Mesodermal cell (in vitro differentiated cells): ENCODE data around the gene MTTP.

Experiments
- H3K27ac ChIP-seq: 2 replicates; pipeline ENCODE4 v1.7.0; 2013; ENCODE audit warnings: mild to moderate bottlenecking, low read depth, low read length, moderate library complexity; ENCODE audit not compliant: severe bottlenecking
- H3K36me3 ChIP-seq: 2 replicates; pipeline ENCODE4 v1.7.1; 2013; ENCODE audit warnings: mild to moderate bottlenecking, low read length, moderate library complexity; ENCODE audit not compliant: control insufficient read depth, insufficient read depth
- H3K4me1 ChIP-seq: one replicate; pipeline ENCODE4 v1.7.1; 2013; ENCODE audit warnings: mild to moderate bottlenecking, low read length; ENCODE audit not compliant: insufficient read depth, control insufficient read depth, poor library complexity, severe bottlenecking
- H3K4me3 ChIP-seq: 2 replicates; pipeline ENCODE4 v1.7.0; 2013; ENCODE audit warnings: low read length, control low read depth, mild to moderate bottlenecking; ENCODE audit not compliant: insufficient read depth, poor library complexity, severe bottlenecking; ENCODE audit errors: extremely low read depth
- H3K9me3 ChIP-seq: 2 replicates; pipeline ENCODE4 v1.7.1; 2013; ENCODE audit warnings: mild to moderate bottlenecking, low read length, moderate library complexity; ENCODE audit not compliant: control insufficient read depth
- WGBS, 2 experiments: methylation state at CpG; one replicate each; pipeline ENCODE4 v1.1.5; 2013; ENCODE audit warnings: missing lambda C conversion rate in 2 of 2; ENCODE audit not compliant: insufficient coverage in 2 of 2; 5-methylcytosine and 5-hydroxymethylcytosine counted together

The MTTP gene

GRCh38 chr4:99593781-99594641 is 19.4 kb downstream of the MTTP start:
- Histone ChIP-seq H3K9me3 (no peaks in the 10 kb centered on the region), H3K4me3 (no peak overlapping the region), H3K36me3 (no peaks in the 10 kb centered on the region), H3K27ac (peak overlapping the region; percentile 29), H3K4me1 (no peaks in the 10 kb centered on the region)
- 100% methylated on average over 1 of the region's 4 CpGs; no CpG with 5 or more reads in 1 of the 2 experiments for whole genome bisulfite sequencing, 2 experiments

DNA sequence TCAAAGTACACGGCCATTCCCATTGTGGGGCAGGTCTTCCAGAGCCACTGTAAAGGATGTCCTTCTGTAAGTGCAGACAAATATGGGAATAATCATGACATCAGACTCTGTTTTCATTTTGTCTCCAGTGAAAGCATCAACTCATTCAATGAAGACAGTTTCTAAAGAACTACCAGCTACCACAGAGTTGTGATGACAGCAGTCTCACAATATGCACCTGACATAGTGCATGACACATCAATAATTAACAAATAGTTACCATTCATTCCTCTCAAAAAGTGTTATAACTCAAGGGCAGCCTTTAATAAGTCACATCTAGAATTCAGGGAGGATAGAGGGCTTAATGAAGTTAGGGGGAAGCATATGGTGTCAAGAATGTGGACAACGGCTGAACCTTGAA is 20.2 kb downstream of the MTTP start:
- Histone ChIP-seq H3K27ac (no peak overlapping the region), H3K36me3 (no peaks in the 10 kb centered on the region), H3K4me3 (no peak overlapping the region), H3K9me3 (no peaks in the 10 kb centered on the region), H3K4me1 (no peaks in the 10 kb centered on the region)
- 67 to 100% methylated on average over 1 of the region's 2 CpGs for WGBS, 2 experiments

- Histone ChIP-seq H3K4me3 (no peak overlapping the region), H3K36me3 (no peaks in the 10 kb centered on the region), H3K9me3 (no peaks in the 10 kb centered on the region), H3K4me1 (no peaks in the 10 kb centered on the region), H3K27ac (no peak overlapping the region)
- WGBS, 2 experiments = 86% methylated on average over 2 of the region's 2 CpGs; no CpG with 5 or more reads in 1 of the 2 experiments
These were observed 32.1 kb downstream of the MTTP start for GRCh38 chr4:99606716-99607115.

GRCh38 chr4:99608417-99608816 is 33.8 kb downstream of the MTTP start:
- Histone ChIP-seq H3K36me3 (no peaks in the 10 kb centered on the region), H3K9me3 (no peaks in the 10 kb centered on the region), H3K4me1 (no peaks in the 10 kb centered on the region), H3K27ac (no peak overlapping the region), H3K4me3 (no peak overlapping the region)
- WGBS, 2 experiments = 75 to 95% methylated on average over 1 to 3 of the region's 5 CpGs

DNA sequence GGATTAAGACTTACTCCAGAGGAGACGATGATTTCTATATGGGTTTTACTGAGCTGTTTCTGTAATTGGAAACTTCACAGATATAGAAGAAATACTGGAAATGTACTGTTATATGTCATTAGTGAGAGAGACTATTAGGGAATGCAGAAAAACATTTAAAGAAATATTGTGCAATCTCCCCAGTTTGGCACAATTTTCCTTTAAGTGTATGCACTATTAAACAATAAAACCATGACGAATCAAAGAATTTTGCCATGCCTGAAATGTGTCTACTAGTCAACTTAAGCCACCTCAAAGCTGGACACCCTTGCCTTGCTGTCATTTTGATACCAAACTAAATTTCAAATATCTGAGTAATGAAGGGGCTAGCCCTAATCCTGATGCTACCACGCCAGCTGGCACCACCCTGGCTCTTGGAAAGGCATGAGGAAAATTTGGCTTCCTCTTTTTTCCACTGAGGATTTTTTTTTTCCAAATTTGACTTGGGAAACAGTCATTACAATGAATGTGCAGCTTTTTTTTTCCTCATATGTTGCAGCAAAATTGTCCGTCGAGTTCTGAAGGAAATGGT is 36.1 kb downstream of the MTTP start:
- Histone ChIP-seq H3K4me3 (no peak overlapping the region), H3K27ac (no peak overlapping the region), H3K9me3 (no peaks in the 10 kb centered on the region), H3K4me1 (no peaks in the 10 kb centered on the region), H3K36me3 (no peaks in the 10 kb centered on the region)
- WGBS, 2 experiments = 86 to 94% methylated on average over 3 to 5 of the region's 5 CpGs

DNA sequence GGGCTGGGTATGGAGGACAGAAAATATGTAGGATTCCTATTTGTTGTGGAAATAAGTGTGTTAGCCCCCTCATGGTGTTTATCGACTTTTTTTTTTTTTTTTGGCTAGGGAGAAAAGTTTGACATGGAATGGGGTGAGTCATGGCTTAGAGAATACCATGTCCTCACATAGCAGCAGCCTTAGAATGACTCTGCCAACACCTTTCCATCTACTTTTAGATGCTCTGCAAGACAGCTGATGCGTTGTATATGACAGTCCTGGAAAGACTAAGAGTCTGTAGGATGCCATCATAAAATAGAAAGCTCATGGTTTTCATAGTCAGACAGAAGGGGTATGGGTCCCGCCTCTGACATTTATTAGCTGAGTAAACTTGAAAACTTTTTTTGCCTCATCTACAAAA is 37.7 kb downstream of the MTTP start:
- no peaks in the 10 kb centered on the region for H3K9me3 ChIP-seq
- H3K4me3 ChIP-seq = no peak overlapping the region
- WGBS, 2 experiments = no CpG with 5 or more reads among the region's 3 CpGs
- no peak overlapping the region for H3K27ac ChIP-seq
- H3K4me1 ChIP-seq = no peaks in the 10 kb centered on the region
- H3K36me3 ChIP-seq = no peaks in the 10 kb centered on the region

GRCh38 chr4:99612704-99613103 is 38.1 kb downstream of the MTTP start:
- no peak overlapping the region for H3K27ac ChIP-seq
- H3K9me3 ChIP-seq = no peaks in the 10 kb centered on the region
- H3K4me1 ChIP-seq = no peaks in the 10 kb centered on the region
- WGBS, 2 experiments = 72 to 100% methylated on average over 1 to 4 of the region's 5 CpGs
- H3K36me3 ChIP-seq = no peaks in the 10 kb centered on the region
- no peak overlapping the region for H3K4me3 ChIP-seq

DNA sequence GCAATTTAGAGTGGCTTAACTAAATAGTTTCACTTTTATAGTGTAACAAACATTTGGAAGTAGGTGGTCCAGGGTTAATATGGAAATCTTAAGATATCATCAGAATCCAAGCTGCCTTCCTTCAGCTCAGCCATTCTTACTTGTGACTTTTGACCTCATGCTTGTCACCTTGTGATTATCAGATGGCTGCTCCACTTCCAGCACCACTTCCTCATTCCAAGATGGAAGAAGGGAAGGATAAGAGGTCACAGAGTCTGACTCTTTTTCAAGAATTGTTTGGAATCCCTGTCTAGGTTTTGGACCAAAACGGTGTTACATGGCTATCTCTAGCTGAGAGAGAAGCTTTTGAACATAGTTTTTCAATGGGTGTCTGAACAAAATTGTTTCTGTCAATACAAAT is 39.9 kb downstream of the MTTP start:
- H3K36me3 ChIP-seq = no peaks in the 10 kb centered on the region

DNA sequence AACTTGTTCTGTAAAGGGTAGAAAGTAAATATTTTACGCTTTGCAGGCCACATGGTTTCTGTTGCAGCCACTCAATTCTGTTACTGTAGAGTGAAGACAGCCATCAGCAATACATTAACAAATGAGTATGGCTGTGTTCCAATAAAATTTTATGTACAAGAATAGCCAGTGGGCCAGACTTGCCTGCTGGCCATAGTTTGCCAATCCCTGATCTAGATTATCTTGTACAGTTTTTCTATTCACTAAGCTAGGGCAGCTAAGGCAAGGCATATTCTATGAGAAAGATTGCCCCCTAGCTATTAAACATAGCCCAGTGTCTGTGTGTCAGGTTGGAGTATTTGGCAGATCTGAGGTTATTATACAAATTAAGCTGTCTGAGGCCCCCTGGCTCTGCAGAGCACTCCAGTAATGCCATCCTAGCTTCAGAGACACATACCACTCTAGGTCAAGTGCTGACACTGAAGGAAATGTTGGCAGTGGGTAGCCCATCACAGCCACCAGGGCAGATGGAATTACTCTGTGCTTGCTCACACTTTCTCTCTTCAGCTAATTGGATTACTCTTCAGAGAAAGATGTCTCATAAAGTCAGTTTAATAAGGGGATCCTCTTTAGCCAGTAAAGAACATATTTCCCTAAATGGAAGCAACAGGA is 40.7 kb downstream of the MTTP start:
- H3K27ac ChIP-seq = no peak overlapping the region
- WGBS, 2 experiments = no CpG with 5 or more reads among the region's 1 CpG
- H3K36me3 ChIP-seq = no peaks in the 10 kb centered on the region
- H3K9me3 ChIP-seq = no peaks in the 10 kb centered on the region
- H3K4me3 ChIP-seq = no peak overlapping the region
- no peaks in the 10 kb centered on the region for H3K4me1 ChIP-seq

More for the DNA sequence above, 39.9 kb downstream of the MTTP start:
- WGBS, 2 experiments = 82 to 86% methylated on average over 1 of the region's 1 CpG
- Histone ChIP-seq H3K4me3 (no peak overlapping the region), H3K9me3 (no peaks in the 10 kb centered on the region), H3K27ac (no peak overlapping the region), H3K4me1 (no peaks in the 10 kb centered on the region)

GRCh38 chr4:99617374-99617773 is 42.8 kb downstream of the MTTP start:
- WGBS, 2 experiments = no CpG with 5 or more reads among the region's 1 CpG
- Histone ChIP-seq H3K36me3 (no peaks in the 10 kb centered on the region), H3K27ac (no peak overlapping the region)

GRCh38 chr4:99622341-99622740 is 47.7 kb downstream of the MTTP start:
- Histone ChIP-seq H3K27ac (no peak overlapping the region), H3K4me3 (no peak overlapping the region), H3K9me3 (no peaks in the 10 kb centered on the region), H3K4me1 (no peaks in the 10 kb centered on the region), H3K36me3 (no peaks in the 10 kb centered on the region)
- 100% methylated on average over 1 of the region's 1 CpG for WGBS, 2 experiments

More at GRCh38 chr4:99617374-99617773, 42.8 kb downstream of the MTTP start:
- Histone ChIP-seq H3K4me1 (no peaks in the 10 kb centered on the region), H3K4me3 (no peak overlapping the region), H3K9me3 (no peaks in the 10 kb centered on the region)
